Central memory CD8-positive, alpha-beta T cell (primary cell): ENCODE data around the gene HSBP1L1.

Source experiments
- ATAC-seq: fragments of 150-1000 bp; cut with Tn5 transposase; replicated peaks from 2 replicates; pipeline ENCODE4 v1.10.0; 2022; ENCODE audit warnings: mild to moderate bottlenecking, moderate FRiP score, moderate number of reproducible peaks; ENCODE audit not compliant: poor library complexity, severe bottlenecking; ENCODE audit errors: extremely low read depth
- DNase-seq, 2 donors: peaks; one replicate each; pipeline ENCODE4 v3.0.0; 2021; ENCODE audit warnings: low spot score in 2 of 2
- H3K27ac Mint-ChIP-seq: one replicate; pipeline ENCODE4 v1.8.0; 2022; ENCODE audit warnings: low read depth, mild to moderate bottlenecking, moderate library complexity, mixed read lengths
- H3K27me3 Mint-ChIP-seq: one replicate; pipeline ENCODE4 v1.8.0; 2022; ENCODE audit warnings: mixed read lengths
- H3K36me3 Mint-ChIP-seq: one replicate; pipeline ENCODE4 v1.8.0; 2022; ENCODE audit warnings: mild to moderate bottlenecking, moderate library complexity, mixed read lengths; ENCODE audit not compliant: insufficient read depth
- H3K4me1 Mint-ChIP-seq: one replicate; pipeline ENCODE4 v1.8.0; 2022; ENCODE audit warnings: mixed read lengths
- H3K4me3 Mint-ChIP-seq: one replicate; pipeline ENCODE4 v1.8.0; 2022; ENCODE audit warnings: mild to moderate bottlenecking, moderate library complexity, mixed read lengths
- H3K9me3 Mint-ChIP-seq: one replicate; pipeline ENCODE4 v1.8.0; 2022; ENCODE audit warnings: mixed read lengths

The HSBP1L1 gene

DNA sequence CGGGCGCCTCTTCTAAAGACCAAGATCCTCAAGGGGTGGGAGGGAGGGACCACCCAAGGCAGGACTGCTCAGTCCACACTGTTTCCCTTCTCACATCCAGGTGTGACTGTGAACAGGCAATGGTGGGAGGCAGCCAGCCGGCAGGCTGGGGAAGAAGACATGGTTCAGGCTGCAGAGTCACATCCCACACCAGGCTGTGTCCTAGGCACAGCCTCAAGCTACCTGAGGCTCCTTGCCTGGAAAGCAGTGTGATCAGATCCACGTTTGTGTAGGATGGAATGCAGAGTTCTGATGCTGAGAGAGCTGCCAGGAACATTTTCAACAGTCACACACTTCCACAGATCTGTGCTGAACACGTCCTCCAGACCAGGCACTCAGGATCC lies 29.4 kb upstream of the HSBP1L1 start:
- peaks cover 8% of the 10 kb centered on the region for H3K36me3 Mint-ChIP-seq
- no peak overlapping the region for H3K4me3 Mint-ChIP-seq
- ATAC-seq (no peak), DNase-seq (no peak)
- peaks cover 15% of the 10 kb centered on the region for H3K4me1 Mint-ChIP-seq
- peaks cover 23% of the 10 kb centered on the region for H3K9me3 Mint-ChIP-seq
- no peak overlapping the region for H3K27ac Mint-ChIP-seq
- H3K27me3 Mint-ChIP-seq: no peaks in the 10 kb centered on the region

GRCh38 chr18:79935499-79935898 lies 28.9 kb upstream of the HSBP1L1 start:
- H3K4me1 Mint-ChIP-seq: peaks cover 16% of the 10 kb centered on the region
- DNase-seq (no peak), ATAC-seq (no peak)
- H3K9me3 Mint-ChIP-seq: peaks cover 23% of the 10 kb centered on the region
- H3K27ac Mint-ChIP-seq: no peak overlapping the region
- peaks cover 8% of the 10 kb centered on the region for H3K36me3 Mint-ChIP-seq
- no peak overlapping the region for H3K4me3 Mint-ChIP-seq
- no peaks in the 10 kb centered on the region for H3K27me3 Mint-ChIP-seq

DNA sequence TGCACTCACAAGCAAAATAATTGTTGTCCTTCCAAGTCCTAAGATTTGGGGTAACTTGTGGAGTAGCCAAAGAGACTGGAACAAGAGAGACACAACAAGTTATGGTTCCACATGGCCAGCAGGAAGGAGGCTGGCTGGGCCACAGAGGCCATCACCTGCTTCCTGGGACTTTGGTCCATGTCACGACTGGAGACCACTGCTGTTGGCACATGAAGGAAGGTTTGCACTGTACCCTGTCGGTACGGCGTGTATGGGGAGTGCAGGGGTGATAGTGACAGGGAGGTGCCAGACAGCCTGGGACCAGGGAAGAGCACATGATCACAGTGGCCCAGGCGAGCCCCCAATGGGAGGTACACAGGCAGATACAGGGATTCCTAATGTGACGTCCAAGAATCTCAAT lies 28.5 kb upstream of the HSBP1L1 start:
- DNase-seq (no peak), ATAC-seq (no peak)
- no peak overlapping the region for H3K27ac Mint-ChIP-seq
- H3K27me3 Mint-ChIP-seq: no peaks in the 10 kb centered on the region
- peaks cover 16% of the 10 kb centered on the region for H3K4me1 Mint-ChIP-seq
- peaks cover 8% of the 10 kb centered on the region for H3K36me3 Mint-ChIP-seq
- peaks cover 23% of the 10 kb centered on the region for H3K9me3 Mint-ChIP-seq
- H3K4me3 Mint-ChIP-seq: no peak overlapping the region

GRCh38 chr18:79936641-79937040 lies 27.8 kb upstream of the HSBP1L1 start:
- H3K4me1 Mint-ChIP-seq: peaks cover 16% of the 10 kb centered on the region
- no peak overlapping the region for H3K4me3 Mint-ChIP-seq
- peaks cover 23% of the 10 kb centered on the region for H3K9me3 Mint-ChIP-seq
- ATAC-seq (no peak), DNase-seq (no peak)
- no peak overlapping the region for H3K27ac Mint-ChIP-seq
- no peaks in the 10 kb centered on the region for H3K27me3 Mint-ChIP-seq
- H3K36me3 Mint-ChIP-seq: peaks cover 8% of the 10 kb centered on the region

DNA sequence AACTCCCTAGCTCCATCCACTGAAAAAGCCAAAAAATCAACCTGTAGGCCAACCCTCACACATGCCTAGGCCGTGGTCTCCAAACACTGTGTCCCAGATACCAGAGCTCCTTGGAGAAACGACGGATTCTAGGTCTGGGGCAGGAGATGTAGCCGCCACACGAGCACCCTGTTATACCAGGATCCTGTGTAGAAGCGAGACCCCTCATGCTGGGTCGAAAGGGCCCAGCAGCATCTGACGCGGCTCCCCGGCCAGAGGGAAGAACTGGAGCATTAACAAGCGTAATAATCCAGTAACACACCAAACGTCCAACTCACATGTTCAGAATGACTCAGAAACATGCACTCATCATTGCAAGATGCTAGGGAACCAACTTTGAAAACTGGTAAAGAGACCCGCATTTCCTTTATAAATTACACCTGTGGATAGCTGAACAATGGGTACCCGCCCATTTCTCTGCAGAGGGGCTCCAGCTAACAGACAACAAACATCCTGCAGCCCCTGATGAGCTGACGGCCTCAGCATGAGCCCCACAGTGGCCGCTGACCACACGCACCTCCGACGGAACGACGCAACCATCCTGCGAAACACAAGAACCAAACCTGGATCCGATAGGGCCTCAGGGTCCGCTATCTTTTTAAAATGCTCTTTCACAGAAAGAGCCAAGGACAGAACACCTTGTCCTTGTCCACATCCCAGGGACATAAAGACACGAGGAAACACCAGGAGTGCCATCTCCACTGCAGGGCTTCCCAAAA lies 27.2 kb upstream of the HSBP1L1 start:
- DNase-seq: no peak
- no peak overlapping the region for H3K4me3 Mint-ChIP-seq

DNA sequence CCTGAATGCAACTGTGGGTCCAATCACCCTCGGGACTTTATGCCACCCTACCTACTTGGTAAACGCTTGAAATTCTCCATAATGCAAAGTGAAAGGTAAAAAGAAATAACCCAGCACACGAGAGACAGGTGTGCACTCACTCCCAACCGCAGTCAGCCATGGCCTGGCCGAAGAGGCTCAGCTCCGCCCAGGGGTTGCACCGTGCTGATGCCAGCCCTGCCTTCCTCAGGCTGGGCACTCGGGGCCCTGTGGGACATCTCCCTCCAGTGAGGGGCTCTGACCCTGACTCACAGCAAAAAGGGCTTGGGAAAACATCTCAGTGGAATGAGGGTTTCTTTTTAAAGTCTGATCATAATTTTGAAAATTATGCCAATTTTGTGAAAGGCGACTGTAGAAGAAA lies 26.2 kb upstream of the HSBP1L1 start:
- H3K4me1 Mint-ChIP-seq: peaks cover 16% of the 10 kb centered on the region
- H3K4me3 Mint-ChIP-seq: no peak overlapping the region
- no peak for ATAC-seq
- no peak for DNase-seq
- peaks cover 13% of the 10 kb centered on the region for H3K9me3 Mint-ChIP-seq
- no peak overlapping the region for H3K27ac Mint-ChIP-seq
- no peaks in the 10 kb centered on the region for H3K27me3 Mint-ChIP-seq
- peaks cover 10% of the 10 kb centered on the region for H3K36me3 Mint-ChIP-seq

More for the DNA sequence above, 27.2 kb upstream of the HSBP1L1 start:
- peaks cover 19% of the 10 kb centered on the region for H3K9me3 Mint-ChIP-seq
- ATAC-seq: no peak
- H3K27ac Mint-ChIP-seq: no peak overlapping the region
- peaks cover 9% of the 10 kb centered on the region for H3K36me3 Mint-ChIP-seq
- H3K4me1 Mint-ChIP-seq: peaks cover 16% of the 10 kb centered on the region
- no peaks in the 10 kb centered on the region for H3K27me3 Mint-ChIP-seq

- peaks cover 19% of the 10 kb centered on the region for H3K4me1 Mint-ChIP-seq
- H3K27me3 Mint-ChIP-seq: no peaks in the 10 kb centered on the region
- peaks cover 10% of the 10 kb centered on the region for H3K36me3 Mint-ChIP-seq
- H3K27ac Mint-ChIP-seq: no peak overlapping the region
- H3K4me3 Mint-ChIP-seq: no peak overlapping the region
- ATAC-seq: no peak
- no peak for DNase-seq
- peaks cover 5% of the 10 kb centered on the region for H3K9me3 Mint-ChIP-seq
Observed at GRCh38 chr18:79939096-79939495, 25.3 kb upstream of the HSBP1L1 start.

DNA sequence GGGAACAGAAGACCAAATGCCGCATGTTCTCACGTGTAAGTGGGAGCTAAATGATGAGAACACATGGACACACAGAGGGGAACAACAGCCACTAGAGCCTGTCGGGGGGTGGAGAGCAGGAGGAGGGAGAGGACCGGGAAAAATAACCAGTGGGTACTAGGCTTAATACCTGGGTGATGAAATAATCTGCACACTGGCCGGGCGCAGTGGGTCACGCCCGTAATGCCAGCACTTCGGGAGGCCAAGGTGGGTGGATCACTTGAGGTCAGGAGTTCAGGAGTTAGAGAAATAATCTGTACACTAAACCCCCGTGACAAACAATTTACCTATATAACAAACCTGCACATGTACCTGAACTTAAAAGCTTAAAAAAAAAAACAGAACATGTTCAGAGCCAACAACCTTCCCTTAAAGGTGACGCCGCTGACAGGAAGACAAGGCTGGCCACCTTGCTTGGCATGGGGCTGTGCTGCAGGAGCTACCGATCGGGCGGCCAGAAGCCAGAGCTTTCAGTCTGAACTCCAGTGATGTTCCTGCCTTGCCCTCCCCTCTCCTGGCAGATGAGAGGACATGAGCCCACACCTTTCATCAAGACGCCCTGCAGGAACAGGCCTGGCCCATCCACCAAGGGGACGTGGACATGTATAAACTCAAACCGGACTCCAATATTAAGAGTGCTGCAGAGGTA lies 24.2 kb upstream of the HSBP1L1 start:
- peaks cover 15% of the 10 kb centered on the region for H3K36me3 Mint-ChIP-seq
- no peaks in the 10 kb centered on the region for H3K27me3 Mint-ChIP-seq
- DNase-seq (no peak), ATAC-seq (no peak)
- H3K27ac Mint-ChIP-seq: no peak overlapping the region
- H3K4me3 Mint-ChIP-seq: no peak overlapping the region
- peaks cover 31% of the 10 kb centered on the region for H3K4me1 Mint-ChIP-seq
- H3K9me3 Mint-ChIP-seq: peaks cover 5% of the 10 kb centered on the region

- Mint-ChIP-seq H3K27me3 (no peaks in the 10 kb centered on the region), H3K4me1 (peaks cover 30% of the 10 kb centered on the region), H3K36me3 (peaks cover 18% of the 10 kb centered on the region), H3K27ac (no peak overlapping the region), H3K9me3 (peaks cover 2% of the 10 kb centered on the region), H3K4me3 (no peak overlapping the region)
- ATAC-seq (no peak), DNase-seq (no peak)
Observed at GRCh38 chr18:79940814-79941472, 23.5 kb upstream of the HSBP1L1 start.

DNA sequence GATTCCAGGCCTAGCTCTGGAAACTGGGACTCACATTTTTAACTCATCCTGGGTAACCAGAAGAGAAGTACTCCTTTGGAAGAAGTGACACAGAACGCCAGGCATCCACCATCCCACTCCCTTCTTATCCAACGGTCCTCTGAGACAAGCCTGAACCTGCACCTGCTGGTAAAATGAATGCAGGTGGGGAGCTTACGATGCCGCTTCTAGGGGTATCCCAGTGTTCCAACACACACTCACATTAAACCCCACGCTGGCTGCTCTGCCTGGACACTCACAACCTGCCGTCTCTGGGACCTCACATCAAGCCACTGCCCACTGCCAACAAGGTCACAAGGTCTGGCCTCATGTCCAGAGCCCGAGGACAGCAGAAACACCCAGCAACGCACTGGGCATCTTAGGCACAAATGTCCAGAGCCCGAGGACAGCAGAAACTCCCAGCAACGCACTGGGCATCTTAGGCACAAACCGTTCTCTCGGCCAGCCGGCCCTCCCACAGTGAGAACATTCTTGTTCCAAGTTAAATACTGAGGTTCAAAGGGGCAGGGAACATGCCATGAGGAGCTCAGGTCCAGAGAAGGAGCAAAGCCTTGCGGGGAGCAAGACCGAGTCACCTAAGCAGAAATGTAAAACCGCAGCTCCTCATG lies 22.8 kb upstream of the HSBP1L1 start:
- Mint-ChIP-seq H3K4me1 (peaks cover 32% of the 10 kb centered on the region), H3K36me3 (peaks cover 19% of the 10 kb centered on the region), H3K9me3 (no peaks in the 10 kb centered on the region), H3K27ac (peak overlapping the region; percentile 16), H3K27me3 (no peaks in the 10 kb centered on the region), H3K4me3 (no peak overlapping the region)
- DNase-seq (no peak), ATAC-seq (no peak)

DNA sequence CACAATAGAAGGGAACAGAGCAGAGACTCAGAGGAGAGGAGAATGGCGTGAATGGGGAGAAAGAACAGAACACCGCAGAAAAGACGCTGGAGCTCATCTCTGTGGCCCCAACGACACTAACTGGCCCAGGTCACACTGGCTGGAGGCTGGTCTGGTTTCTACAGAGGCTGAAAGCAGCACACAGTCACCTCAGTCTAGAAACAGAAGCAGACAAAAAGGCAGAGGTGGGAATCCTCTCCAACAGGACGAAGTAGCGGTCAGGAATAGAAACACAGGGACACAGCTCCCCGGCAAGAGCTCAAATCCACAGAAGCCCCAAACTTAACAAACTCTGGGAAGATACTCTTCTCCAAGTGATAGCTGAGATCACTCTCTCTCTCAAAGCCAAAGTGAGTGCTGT lies 22.2 kb upstream of the HSBP1L1 start:
- peak overlapping the region; percentile 16 for H3K27ac Mint-ChIP-seq
- no peaks in the 10 kb centered on the region for H3K9me3 Mint-ChIP-seq
- H3K36me3 Mint-ChIP-seq: peaks cover 22% of the 10 kb centered on the region
- ATAC-seq (no peak), DNase-seq (no peak)
- no peaks in the 10 kb centered on the region for H3K27me3 Mint-ChIP-seq
- no peak overlapping the region for H3K4me3 Mint-ChIP-seq
- H3K4me1 Mint-ChIP-seq: peaks cover 32% of the 10 kb centered on the region

GRCh38 chr18:79942786-79943607 lies 21.4 kb upstream of the HSBP1L1 start:
- DNase-seq (no peak), ATAC-seq (no peak)
- Mint-ChIP-seq H3K36me3 (peaks cover 24% of the 10 kb centered on the region), H3K27me3 (no peaks in the 10 kb centered on the region), H3K4me1 (peaks cover 32% of the 10 kb centered on the region), H3K9me3 (no peaks in the 10 kb centered on the region), H3K4me3 (no peak overlapping the region), H3K27ac (no peak overlapping the region)
